GM19455 (cell line): ENCODE measurements around the gene UTF1.
"Not testable (repeated sequence)": the region's sequence is repeated elsewhere in the genome, so short reads cannot be mapped to it uniquely, and the experiment has no call there.

Source experiments
- ATAC-seq: cut with Tn5 transposase; IDR thresholded peaks from one replicate; pipeline ENCODE4 v1.9.1; 2021; ENCODE audit not compliant: unreplicated experiment

The UTF1 gene

GRCh38 chr10:133225707-133226191 is 4.3 kb upstream of the UTF1 start:
- no peak for ATAC-seq

GRCh38 chr10:133226251-133226808 is 3.7 kb upstream of the UTF1 start:
- ATAC-seq = no peak

- no peak for ATAC-seq
Measured at GRCh38 chr10:133227256-133227655, 2.8 kb upstream of the UTF1 start.

DNA sequence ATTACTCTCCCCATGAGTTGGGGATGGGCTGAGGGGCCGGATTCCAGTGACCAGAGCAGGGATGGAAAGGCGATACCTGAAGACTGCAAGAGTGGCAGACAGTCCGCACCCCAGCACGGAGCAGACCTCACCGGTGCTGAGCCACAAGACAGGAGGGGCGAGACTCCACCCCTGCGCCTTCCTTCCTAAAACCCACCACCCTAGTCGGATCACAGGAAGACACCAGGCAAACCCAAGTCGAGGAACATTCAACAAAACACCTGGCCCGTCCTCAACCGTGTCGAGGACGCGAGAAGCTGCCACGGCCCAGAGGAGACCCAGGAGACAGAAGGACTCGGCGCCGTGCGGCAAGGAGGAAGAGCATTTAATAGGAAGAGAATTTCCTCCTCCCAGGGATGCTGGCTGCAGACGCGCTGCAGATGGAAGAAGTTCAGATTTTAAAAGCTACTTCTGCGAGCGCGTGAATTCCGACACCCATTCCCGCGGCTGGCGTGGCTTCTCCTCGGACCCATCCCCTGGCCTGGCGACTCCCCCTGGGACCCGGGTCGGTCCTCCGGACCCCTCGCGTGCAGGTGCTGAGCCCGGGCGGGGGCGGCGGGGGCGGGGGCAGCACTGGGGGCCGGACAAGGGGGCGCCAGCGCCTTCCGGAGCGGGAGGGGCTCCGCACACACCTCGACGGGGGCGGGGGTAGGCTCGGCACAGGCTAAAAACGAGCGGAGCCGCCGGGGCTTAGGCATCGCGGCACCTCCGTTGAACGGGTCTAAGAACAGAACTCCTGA is 563 bp upstream of the UTF1 start:
- no peak for ATAC-seq

DNA sequence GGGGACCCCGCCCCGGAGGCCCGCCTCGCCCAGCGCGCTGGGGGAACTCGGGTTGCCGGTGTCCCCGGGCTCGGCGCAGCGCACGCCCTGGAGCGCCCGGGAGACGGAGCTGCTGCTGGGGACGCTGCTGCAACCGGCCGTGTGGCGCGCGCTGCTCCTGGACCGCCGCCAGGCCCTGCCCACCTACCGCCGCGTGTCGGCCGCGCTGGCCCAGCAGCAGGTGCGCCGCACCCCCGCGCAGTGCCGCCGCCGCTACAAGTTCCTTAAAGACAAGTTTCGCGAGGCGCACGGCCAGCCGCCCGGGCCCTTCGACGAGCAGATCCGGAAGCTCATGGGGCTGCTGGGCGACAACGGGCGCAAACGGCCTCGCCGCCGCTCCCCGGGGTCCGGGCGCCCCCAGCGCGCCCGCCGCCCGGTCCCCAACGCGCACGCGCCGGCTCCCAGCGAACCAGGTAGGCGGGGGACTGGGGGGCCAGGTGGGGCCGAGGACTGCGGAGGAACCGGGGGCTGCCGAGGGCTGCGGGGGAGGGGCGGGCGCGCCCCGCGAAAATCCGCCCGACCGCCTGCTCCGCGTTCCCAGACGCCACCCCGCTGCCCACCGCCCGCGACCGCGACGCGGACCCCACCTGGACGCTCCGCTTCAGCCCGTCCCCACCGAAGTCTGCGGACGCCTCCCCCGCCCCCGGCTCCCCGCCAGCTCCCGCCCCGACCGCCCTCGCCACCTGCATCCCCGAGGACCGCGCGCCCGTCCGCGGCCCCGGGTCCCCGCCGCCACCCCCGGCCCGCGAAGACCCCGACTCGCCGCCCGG is 574 bp downstream of the UTF1 start:
- no peak for ATAC-seq

DNA sequence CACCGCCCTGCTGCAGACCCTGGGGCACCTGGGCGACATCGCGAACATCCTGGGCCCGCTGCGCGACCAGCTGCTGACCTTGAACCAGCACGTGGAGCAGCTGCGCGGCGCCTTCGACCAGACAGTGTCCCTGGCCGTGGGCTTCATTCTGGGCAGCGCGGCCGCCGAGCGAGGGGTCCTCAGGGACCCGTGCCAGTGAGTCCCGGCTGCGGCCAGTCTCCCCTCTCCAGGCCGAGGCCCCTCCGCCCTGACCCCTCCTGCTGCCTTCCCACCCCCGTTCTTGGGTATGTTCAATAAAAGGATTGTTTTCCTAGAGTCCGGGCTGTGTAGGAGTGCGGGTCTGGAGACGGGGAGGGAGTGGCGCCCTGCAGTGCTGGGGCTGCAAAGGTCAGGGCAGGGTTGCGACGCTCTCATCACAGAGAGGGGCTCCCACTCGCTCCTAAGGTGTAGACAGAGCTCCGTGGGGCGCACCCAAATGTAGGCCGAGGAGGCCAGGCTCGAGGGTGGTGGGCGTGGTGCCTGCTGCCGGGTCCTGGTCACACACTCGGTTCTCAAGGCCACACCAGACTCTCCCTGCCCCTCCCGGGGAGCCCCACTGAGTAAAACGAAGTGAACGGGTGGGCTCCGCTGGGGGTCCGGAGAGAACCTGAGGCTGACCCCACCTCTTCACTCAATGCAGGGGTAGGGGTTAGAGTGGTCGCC is 1.4 kb downstream of the UTF1 start:
- ATAC-seq = no peak

GRCh38 chr10:133231946-133232574 is 2.0 kb downstream of the UTF1 start:
- no peak for ATAC-seq

DNA sequence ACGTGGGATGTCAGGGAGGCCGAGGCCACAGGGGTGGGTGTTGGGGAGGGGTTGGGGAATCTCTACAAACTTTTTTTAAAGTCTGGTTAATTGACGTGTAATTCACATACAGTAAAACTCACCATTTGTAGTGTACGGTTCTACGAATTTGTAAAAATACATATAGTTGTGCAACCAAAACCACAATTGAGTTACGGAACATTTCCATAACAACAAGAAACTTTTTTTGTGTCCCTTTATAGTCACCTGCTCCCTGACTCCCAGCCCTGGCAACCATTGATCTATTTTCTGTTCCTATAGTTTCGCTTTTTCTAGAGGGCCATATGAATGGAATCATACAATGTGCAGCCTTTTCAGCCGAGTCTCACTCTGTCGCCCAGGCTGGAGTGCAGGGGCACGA is 4.8 kb downstream of the UTF1 start:
- ATAC-seq = not testable (repeated sequence)

GRCh38 chr10:133235265-133235855 is 5.3 kb downstream of the UTF1 start:
- no peak for ATAC-seq

- ATAC-seq = no peak
Measured at GRCh38 chr10:133235932-133236331, 5.9 kb downstream of the UTF1 start.

- no peak for ATAC-seq
Measured at GRCh38 chr10:133236401-133237240, 6.6 kb downstream of the UTF1 start.

- no peak for ATAC-seq
Measured at GRCh38 chr10:133237241-133237587, 7.2 kb downstream of the UTF1 start.

DNA sequence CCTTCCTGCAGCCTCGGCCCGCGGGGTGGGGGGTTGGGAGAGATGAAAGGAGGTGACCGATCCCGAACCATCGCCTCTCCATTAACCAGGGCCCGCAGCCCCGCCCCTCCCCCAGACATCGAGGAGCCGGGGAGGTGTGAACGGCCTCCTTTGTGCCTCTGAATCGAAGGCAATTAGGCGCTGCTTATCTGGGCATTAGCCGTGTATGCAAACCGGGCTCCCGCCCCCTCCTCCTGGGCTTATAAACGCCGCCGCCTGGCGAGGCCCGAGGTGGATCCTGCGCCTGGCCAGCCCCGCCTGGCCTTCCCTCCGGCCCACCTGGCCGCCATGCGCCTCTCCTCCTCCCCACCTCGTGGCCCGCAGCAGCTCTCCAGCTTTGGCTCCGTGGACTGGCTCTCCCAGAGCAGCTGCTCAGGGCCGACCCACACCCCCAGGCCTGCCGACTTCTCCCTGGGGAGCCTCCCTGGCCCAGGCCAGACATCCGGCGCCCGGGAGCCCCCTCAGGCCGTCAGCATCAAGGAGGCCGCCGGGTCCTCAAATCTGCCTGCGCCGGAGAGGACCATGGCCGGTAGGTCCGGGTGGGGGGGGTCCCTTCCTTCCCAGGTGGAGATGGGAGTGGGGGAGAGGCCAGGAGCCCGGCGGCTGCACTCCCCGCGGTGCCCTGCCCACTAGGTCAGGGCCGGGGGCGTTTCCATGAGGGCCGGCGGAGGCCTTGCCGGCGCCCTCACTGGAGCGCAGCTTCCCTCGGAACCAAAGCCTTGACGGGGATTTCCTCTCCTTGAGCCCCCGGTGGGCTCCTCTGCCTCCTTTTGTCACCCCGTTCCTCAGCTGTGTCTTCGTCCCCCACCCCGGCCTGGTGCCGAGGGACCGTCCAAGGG is 7.8 kb downstream of the UTF1 start, which contains the start of gene VENTX:
TSS of gene VENTX (plus strand) at position 268 of the 878 bp plus-strand sequence. CDS start at position 328, 60 bp downstream.
- ATAC-seq = no peak

GRCh38 chr10:133238466-133238804 is 8.4 kb downstream of the UTF1 start:
- ATAC-seq = no peak

DNA sequence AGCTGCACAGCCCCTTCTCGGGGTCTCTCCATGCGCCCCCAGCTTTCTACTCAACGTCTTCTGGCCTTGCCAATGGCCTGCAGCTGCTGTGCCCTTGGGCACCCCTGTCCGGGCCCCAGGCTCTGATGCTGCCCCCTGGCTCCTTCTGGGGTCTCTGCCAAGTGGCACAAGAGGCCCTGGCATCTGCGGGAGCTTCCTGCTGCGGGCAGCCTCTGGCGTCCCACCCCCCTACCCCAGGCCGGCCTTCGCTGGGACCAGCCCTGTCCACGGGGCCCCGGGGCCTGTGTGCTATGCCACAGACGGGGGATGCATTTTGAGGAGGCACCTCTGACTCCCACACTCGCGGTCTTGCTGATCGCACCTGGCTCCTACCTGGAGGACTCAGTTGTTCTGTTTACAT is 10.0 kb downstream of the UTF1 start:
- ATAC-seq = no peak

- peak; percentile 72 for ATAC-seq
Measured at GRCh38 chr10:133241501-133242205, 11.6 kb downstream of the UTF1 start.

- ATAC-seq = no peak
Measured at GRCh38 chr10:133242611-133243356, 12.8 kb downstream of the UTF1 start.
